BE2C (cell line): Measurements from ENCODE around the gene WWOX.

Experiments used
- DNase-seq: peaks from one replicate; pipeline ENCODE4 v3.0.0-alpha.2; 2020
- H3K27me3 ChIP-seq: fragments of 250-450 bp; sonication (Bioruptor Pico); 2 replicates; pipeline ENCODE4 v1.5.1; 2020; ENCODE audit warnings: mild to moderate bottlenecking
- H3K36me3 ChIP-seq: fragments of 250-450 bp; sonication (Bioruptor Pico); 2 replicates; pipeline ENCODE4 v1.5.1; 2020; ENCODE audit warnings: mild to moderate bottlenecking
- H3K4me1 ChIP-seq: fragments of 250-450 bp; sonication (Bioruptor Pico); 2 replicates; pipeline ENCODE4 v1.5.1; 2020
- H3K4me3 ChIP-seq: 2 replicates; pipeline ENCODE4 v1.5.1; 2011; ENCODE audit warnings: low read depth, low read length
- H3K9me3 ChIP-seq: fragments of 250-450 bp; sonication (Bioruptor Pico); 2 replicates; pipeline ENCODE4 v1.5.1; 2020
- TF ChIP-seq, protein P1 (sequence below): IDR thresholded peaks from 2 replicates; pipeline ENCODE4 v1.5.1; 2012; ENCODE audit warnings: mild to moderate bottlenecking, low read depth, low read length

WWOX gene

DNA sequence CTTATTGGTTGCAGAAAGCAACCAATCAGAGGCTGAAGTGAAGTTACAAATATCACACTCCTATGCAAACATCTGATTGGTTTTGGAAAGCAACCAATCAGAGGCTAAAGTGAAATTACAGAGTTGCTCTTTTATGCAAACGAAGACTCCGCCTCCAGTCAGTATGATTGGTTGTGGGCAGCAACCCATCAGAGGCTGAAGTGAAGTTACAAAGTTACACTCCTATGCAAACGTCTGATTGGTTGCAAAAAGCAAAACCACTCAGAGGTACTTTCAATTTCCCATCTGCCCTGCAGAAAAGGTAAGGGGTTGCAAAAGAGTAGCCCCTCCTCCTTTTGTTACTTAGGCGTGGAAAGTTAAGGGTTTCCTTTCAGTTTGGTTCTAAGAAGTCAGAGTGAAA, 803.8 kb downstream of the WWOX start:
- no peak overlapping the region for H3K4me3 ChIP-seq
- no peaks in the 10 kb centered on the region for H3K27me3 ChIP-seq
- TF ChIP-seq, protein P1, sequence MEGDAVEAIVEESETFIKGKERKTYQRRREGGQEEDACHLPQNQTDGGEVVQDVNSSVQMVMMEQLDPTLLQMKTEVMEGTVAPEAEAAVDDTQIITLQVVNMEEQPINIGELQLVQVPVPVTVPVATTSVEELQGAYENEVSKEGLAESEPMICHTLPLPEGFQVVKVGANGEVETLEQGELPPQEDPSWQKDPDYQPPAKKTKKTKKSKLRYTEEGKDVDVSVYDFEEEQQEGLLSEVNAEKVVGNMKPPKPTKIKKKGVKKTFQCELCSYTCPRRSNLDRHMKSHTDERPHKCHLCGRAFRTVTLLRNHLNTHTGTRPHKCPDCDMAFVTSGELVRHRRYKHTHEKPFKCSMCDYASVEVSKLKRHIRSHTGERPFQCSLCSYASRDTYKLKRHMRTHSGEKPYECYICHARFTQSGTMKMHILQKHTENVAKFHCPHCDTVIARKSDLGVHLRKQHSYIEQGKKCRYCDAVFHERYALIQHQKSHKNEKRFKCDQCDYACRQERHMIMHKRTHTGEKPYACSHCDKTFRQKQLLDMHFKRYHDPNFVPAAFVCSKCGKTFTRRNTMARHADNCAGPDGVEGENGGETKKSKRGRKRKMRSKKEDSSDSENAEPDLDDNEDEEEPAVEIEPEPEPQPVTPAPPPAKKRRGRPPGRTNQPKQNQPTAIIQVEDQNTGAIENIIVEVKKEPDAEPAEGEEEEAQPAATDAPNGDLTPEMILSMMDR: no peak
- no peaks in the 10 kb centered on the region for H3K9me3 ChIP-seq
- DNase-seq: no peak
- H3K4me1 ChIP-seq: no peaks in the 10 kb centered on the region
- no peaks in the 10 kb centered on the region for H3K36me3 ChIP-seq

DNA sequence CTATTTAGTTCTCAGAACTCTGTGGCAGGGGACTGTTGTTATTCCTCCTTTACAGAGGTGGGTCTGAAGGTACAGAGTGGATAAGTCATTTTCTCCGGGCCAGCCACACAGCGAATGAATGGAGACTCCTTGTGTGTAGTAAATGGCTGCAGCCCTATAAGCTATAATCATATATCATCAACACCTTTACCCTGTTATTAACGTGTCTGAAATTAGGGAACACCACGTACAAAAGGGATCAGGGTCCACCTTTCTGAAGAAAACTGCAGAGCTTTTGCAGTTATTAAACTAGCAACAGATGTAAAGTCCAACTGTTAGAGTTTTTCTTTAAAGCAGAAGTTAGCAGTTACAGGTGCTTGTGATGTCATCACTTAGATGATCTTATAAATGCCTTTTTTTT, 804.4 kb downstream of the WWOX start:
- no peaks in the 10 kb centered on the region for H3K4me1 ChIP-seq
- H3K9me3 ChIP-seq: no peaks in the 10 kb centered on the region
- no peak for DNase-seq
- no peaks in the 10 kb centered on the region for H3K36me3 ChIP-seq
- no peaks in the 10 kb centered on the region for H3K27me3 ChIP-seq
- H3K4me3 ChIP-seq: no peak overlapping the region
- TF ChIP-seq, protein P1: no peak

DNA sequence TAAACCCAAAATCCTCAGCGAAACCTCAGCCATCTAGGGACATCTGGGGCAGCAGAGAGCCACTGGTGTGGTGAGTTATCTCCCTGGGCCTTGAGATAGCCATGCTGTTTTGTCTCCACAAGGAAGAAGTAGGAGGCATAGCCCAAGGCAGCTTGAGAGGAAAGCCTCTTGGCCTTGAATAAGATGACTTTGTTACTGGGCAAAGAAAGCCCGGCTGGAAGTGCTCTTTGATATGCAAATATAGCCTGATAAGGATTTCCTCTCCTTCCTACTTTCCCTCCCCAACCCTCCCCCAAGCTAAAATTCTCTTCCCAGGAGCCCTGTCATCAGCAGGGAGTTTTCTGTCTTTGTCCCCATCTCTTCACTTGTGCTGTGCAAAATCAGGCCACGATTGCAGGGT, 806.7 kb downstream of the WWOX start:
- Histone ChIP-seq H3K9me3 (no peaks in the 10 kb centered on the region), H3K27me3 (no peaks in the 10 kb centered on the region), H3K4me1 (no peaks in the 10 kb centered on the region), H3K36me3 (no peaks in the 10 kb centered on the region), H3K4me3 (no peak overlapping the region)
- TF ChIP-seq, protein P1: no peak
- DNase-seq: no peak

DNA sequence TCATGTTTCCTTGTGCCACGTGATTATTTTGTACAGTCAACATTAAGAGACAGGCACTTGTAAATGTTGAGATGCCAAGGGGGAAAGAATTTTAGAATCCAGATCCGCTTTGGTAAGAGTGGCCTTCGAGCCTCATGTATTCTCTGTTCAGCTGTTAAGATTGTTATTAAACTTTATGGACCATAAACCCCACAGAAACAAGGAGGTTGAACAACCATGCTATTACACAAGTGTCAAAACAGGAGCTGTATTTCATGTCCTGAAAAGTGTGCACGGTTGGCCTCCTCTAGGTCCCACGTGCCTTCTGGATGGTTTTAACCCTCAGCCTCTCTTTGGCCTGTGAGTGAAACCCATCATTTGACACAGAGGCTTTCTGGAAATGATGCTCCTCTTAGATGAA, 809.8 kb downstream of the WWOX start:
- TF ChIP-seq, protein P1: no peak

DNA sequence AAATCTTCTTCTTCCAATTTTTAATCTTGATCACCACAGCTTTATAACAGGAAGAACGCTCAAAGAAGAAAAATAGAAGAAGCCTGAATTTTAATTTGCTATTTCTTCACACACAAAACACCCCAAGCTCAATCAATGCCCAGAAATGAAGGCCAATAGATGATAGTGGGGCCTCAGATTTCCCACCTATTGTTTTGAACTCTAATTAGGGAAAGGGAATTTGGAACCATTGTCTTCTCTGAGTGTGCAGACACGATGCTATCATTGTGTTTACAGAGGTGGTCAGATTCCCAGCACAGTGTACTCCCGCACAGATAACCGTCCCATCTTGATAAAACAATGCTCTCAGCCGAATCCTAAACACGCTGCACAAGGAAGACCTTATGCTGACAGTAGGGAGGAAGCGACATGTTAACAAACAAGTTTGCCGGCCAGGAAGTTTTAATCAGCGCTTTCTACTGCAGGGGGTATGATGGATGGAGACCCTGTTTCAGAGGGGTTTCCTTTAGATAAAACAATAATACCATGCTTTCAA, 816.4 kb downstream of the WWOX start:
- TF ChIP-seq, protein P1: no peak
- Histone ChIP-seq H3K9me3 (no peaks in the 10 kb centered on the region), H3K36me3 (no peaks in the 10 kb centered on the region), H3K4me3 (no peak overlapping the region), H3K27me3 (no peaks in the 10 kb centered on the region), H3K4me1 (no peaks in the 10 kb centered on the region)
- no peak for DNase-seq

More for the DNA sequence above, 809.8 kb downstream of the WWOX start:
- H3K9me3 ChIP-seq: no peaks in the 10 kb centered on the region
- no peak overlapping the region for H3K4me3 ChIP-seq
- no peaks in the 10 kb centered on the region for H3K4me1 ChIP-seq
- no peaks in the 10 kb centered on the region for H3K27me3 ChIP-seq
- no peaks in the 10 kb centered on the region for H3K36me3 ChIP-seq
- no peak for DNase-seq

DNA sequence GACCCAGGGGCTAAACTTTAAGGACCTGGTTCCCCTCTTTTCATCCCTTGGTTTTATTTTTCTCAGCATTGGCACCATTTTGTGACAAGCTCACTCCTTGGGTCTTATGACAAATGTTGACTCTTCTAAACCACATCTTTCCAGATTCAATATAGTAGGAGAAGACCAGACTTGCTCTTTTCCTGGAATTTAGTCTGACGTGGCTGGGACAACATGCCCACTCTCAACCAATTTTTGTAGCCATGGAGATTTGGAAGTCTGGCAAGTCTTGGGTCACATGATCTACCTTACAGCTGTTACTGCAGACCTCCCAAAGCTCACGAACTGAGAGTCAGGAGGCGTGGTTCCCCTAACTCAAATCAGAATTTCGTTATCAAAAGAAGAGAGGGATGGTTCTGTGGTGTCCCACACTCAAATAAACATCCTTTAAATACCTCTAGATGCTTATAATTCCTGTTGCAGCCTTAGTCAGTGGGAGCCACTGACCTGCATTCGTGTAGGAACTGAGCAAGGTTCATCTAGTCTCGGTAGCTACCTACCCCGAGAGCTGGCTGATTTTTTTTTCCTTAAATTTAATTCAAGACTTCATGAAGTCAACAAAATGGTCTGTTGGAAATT, 817.6 kb downstream of the WWOX start:
- Histone ChIP-seq H3K27me3 (no peaks in the 10 kb centered on the region), H3K36me3 (no peaks in the 10 kb centered on the region), H3K4me3 (no peak overlapping the region), H3K9me3 (peaks cover 2% of the 10 kb centered on the region; the same call in 1 of the 2 replicates), H3K4me1 (no peaks in the 10 kb centered on the region)
- TF ChIP-seq, protein P1: no peak
- DNase-seq: no peak
